Heart right ventricle (tissue), 16 donors: ENCODE measurements around the gene GCGR. TPM values are rescaled to one million over a fixed set of nuclear protein-coding genes. Genes with fewer than 3 reads are reported as not detected.

Experiments used
- ATAC-seq, 8 donors: fragments of 200-7000 bp; cut with Tn5 transposase; one replicate each; pipeline ENCODE4 v1.9.1; 2020; ENCODE audit warnings: mild to moderate bottlenecking in 8 of 8, moderate library complexity in 8 of 8, moderate number of reproducible peaks in 1 of 8
- DNase-seq, 2 donors: peaks; one replicate each; pipeline ENCODE4 v3.0.0-alpha.2; 2020
- H3K27ac ChIP-seq, 10 donors: fragments of 200-600 bp; sonication (generic) in 2 of 10; one replicate each; pipeline versions ENCODE4 v1.5.0 to v1.8.0; 2020 to 2022; ENCODE audit warnings: mild to moderate bottlenecking in 3 of 10
- H3K27me3 ChIP-seq, 7 donors: fragments of 200-600 bp; one replicate each; pipeline ENCODE4 v1.8.0; 2021 to 2022; ENCODE audit warnings: mild to moderate bottlenecking in 2 of 7
- H3K36me3 ChIP-seq, 9 donors: fragments of 200-600 bp; sonication (generic) in 1 of 9; one replicate each; pipeline versions ENCODE4 v1.5.0 to v1.8.0; 2020 to 2022; ENCODE audit warnings: mild to moderate bottlenecking in 2 of 9
- H3K4me1 ChIP-seq, 9 donors: fragments of 200-600 bp; sonication (generic) in 1 of 9; one replicate each; pipeline versions ENCODE4 v1.5.0 to v1.8.0; 2020 to 2022; ENCODE audit warnings: mild to moderate bottlenecking in 4 of 9
- H3K4me3 ChIP-seq, 10 donors: fragments of 200-600 bp; sonication (generic) in 2 of 10; one replicate each; pipeline versions ENCODE4 v1.5.0 to v1.8.0; 2020 to 2022; ENCODE audit warnings: mild to moderate bottlenecking in 7 of 10, moderate library complexity in 2 of 10
- H3K9me3 ChIP-seq, 11 donors: fragments of 200-600 bp in 10 of 11; sonication (generic) in 2 of 11; one replicate each; pipeline versions ENCODE4 v1.5.0 to v1.8.0; 2013 to 2022; ENCODE audit warnings: mild to moderate bottlenecking in 2 of 11, control low read depth in 1 of 11, moderate library complexity in 1 of 11
- CTCF ChIP-seq, 9 donors: fragments of 200-600 bp; sonication (generic) in 2 of 9; IDR thresholded peaks; one replicate each; pipeline versions ENCODE4 v1.5.0 to v1.8.0; 2021 to 2022; ENCODE audit warnings: antibody characterized with exemption in 9 of 9, mild to moderate bottlenecking in 5 of 9, moderate library complexity in 1 of 9
- WGBS, 2 donors: extraction: QIAGEN DNeasy Blood & Tissue Kit; methylation state at CpG; one replicate each; pipeline ENCODE4 v1.1.7; 2013; ENCODE audit warnings: inconsistent platforms in 1 of 2; 5-methylcytosine and 5-hydroxymethylcytosine counted together
- intact Hi-C, 10 donors: fragments of 100-400 bp; cut with DNase I; formaldehyde crosslinking; loops; one replicate each; pipeline versions ENCODE4 v1.11.1 to v1.14.2; 2022
- polyA plus RNA-seq, 2 donors: library from polyadenylated mRNA; stranded (reverse); fragments of 200-250 nt; gene quantifications; one replicate each; pipeline ENCODE4 v1.2.3, GENCODE V29; 2013
- total RNA-seq, 10 donors: library from RNA; stranded (reverse); fragmentation: NEBNext Ultra II Directional in 3 of 10; extraction: Animal tissue kit (Norgen Biotek cat#: 25700) in 3 of 10; gene quantifications; one replicate each; pipeline versions ENCODE4 v1.2.1 to v1.2.4, GENCODE V29; 2021 to 2023
- donor health status: Arrhythmogenic right ventricular cardiomyopathy.
- donor health status: ischemic (EF 13 %, LVEDD 7.1; RV severe dilation, severe dysfunction).
- donor health status: healthy with polysubstance abuse.
- donor health status: DM: no; HTN: yes; CAD: no.
- donor health status: DM: no; HTN: no; CAD: no.
- donor health status: ischemic (EF 25% LVEDD 6.9; RV normal size, moderate dysfunction).
- donor health status: ischemic (EF 25% LVEDD 5.7; RV mildly dilated, moderate dysfunction).
- donor health status: healthy.
- donor health status: DM: yes; HTN: yes; CAD: no.
- donor health status: Ischemic cardiomyopathy.
- donor health status: ischemic (EF 35%, LVEDD 5.7; RV mildly dilated, moderate dysfunction).
- donor health status: nonischemic (EF 11% LVEDD 7.7; RV severe dilation, severe dysfunction).
- donor health status: DM: yes; HTN: yes; CAD: no.
- donor health status: PGD.
- donor health status: ischemic (EF 29% LVEDD 5.4; RV normal size, mild dysfunction).
- donor health status: nonischemic (EF 23%, LVEDD 6.1; RV moderate dilation, normal function).

Gene GCGR
- total and polyA plus RNA-seq, 12 donors, result 0.03 TPM; not detected in 11

DNA sequence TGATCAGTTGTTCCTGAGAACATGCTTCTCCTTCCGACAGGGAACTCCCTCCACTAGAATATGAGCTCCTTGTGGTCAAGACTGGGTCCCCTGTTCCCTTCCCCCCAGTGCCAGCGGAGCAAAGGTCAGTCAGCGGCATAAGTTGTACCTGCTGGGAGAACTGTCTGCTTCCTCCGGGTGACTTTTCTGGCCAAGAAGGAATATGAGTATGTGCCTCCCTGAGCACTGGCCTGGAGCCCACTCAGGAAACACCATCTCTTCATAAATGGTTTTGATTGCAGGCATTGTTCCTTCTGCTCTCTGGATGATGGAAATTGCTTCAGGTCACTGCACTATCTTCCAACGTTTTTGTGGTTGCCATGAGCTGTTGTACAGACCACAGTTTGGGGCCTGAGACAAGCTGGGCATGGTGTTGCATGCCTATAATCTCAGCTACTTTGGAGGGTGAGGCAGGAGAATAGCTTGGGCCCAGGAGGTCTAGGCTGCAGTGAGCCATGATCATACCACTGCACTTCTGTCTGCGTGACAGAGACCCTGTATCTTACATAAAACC lies 59.2 kb downstream of the GCGR start:
- intact Hi-C loops, result loop anchor here in 1 of 10 donors (5.0 kb wide), 1 partner anchor 41 kb away; no protein-coding TSS in a partner anchor
- Histone ChIP-seq H3K4me1 (peaks cover 26 to 76% (median 55%) of the 10 kb centered on the region in 9 donors), H3K27me3 (no peaks in the 10 kb centered on the region), H3K4me3 (no peak overlapping the region), H3K27ac (peak overlapping the region in 3 of 10 donors; percentile 98 to 99 (median 98)), H3K36me3 (peaks cover 0 to 51% (median 13%) of the 10 kb centered on the region in 9 donors), H3K9me3 (no peaks in the 10 kb centered on the region)
- TF ChIP-seq CTCF (IDR thresholded peaks at IDR 0.05), result no peak
- WGBS, 2 donors, result 79 to 80% methylated on average over 6 of the region's 6 CpGs
- ATAC-seq (no peak), DNase-seq (no peak)

Other genes starting within 250 kb of the GCGR start
- gene NPLOC4, start 167.0 kb upstream of the GCGR start, total RNA-seq, result 100 to 1,000 TPM in 5 of 10 donors, 10 to 100 TPM in 5; 85.8 to 115 (median 98.8) TPM
- gene NPLOC4, start 167.0 kb upstream of the GCGR start, polyA plus RNA-seq, result 10 to 100 TPM; 30.7 to 40.3 TPM
- gene TSPAN10, start 167.0 kb upstream of the GCGR start, total RNA-seq, result under 1 TPM; 0.12 to 0.57 (median 0.27) TPM
- under 1 TPM; 0.22 to 0.26 TPM for gene TSPAN10, start 167.0 kb upstream of the GCGR start, polyA plus RNA-seq
- 1 to 10 TPM in 1 of 10 donors, under 1 TPM in 1, not detected in 8; 0.38 to 1.3 TPM for gene PDE6G, start 147.6 kb upstream of the GCGR start, total RNA-seq
- gene PDE6G, start 147.6 kb upstream of the GCGR start, polyA plus RNA-seq, result 1 to 10 TPM in 1 of 2 donors, not detected in 1; 1.3 TPM
- gene OXLD1, start 137.5 kb upstream of the GCGR start, total RNA-seq, result 10 to 100 TPM; 12.6 to 21.6 (median 17.9) TPM
- gene OXLD1, start 137.5 kb upstream of the GCGR start, polyA plus RNA-seq, result 10 to 100 TPM; 36.0 to 51.8 TPM
- 1 to 10 TPM; 3.4 to 9.7 (median 5.4) TPM for gene CCDC137, start 137.4 kb upstream of the GCGR start, total RNA-seq
- 10 to 100 TPM; 11.3 to 14.4 TPM for gene CCDC137, start 137.4 kb upstream of the GCGR start, polyA plus RNA-seq
- 10 to 100 TPM; 11.1 to 19.1 (median 15.7) TPM for gene ARL16, start 120.4 kb upstream of the GCGR start, total RNA-seq
- 10 to 100 TPM; 29.1 to 41.2 TPM for gene ARL16, start 120.4 kb upstream of the GCGR start, polyA plus RNA-seq
- gene HGS, start 120.1 kb upstream of the GCGR start, total RNA-seq, result 10 to 100 TPM; 33.1 to 53.7 (median 37.8) TPM
- 100 to 1,000 TPM in 1 of 2 donors, 10 to 100 TPM in 1; 83.0 to 102 TPM for gene HGS, start 120.1 kb upstream of the GCGR start, polyA plus RNA-seq
- gene MRPL12, start 100.8 kb upstream of the GCGR start, total RNA-seq, result 100 to 1,000 TPM; 105 to 216 (median 134) TPM
- 100 to 1,000 TPM; 409 to 533 TPM for gene MRPL12, start 100.8 kb upstream of the GCGR start, polyA plus RNA-seq
- gene SLC25A10, start 91.9 kb upstream of the GCGR start, total RNA-seq, result 10 to 100 TPM in 2 of 10 donors, 1 to 10 TPM in 8; 6.7 to 10.5 (median 9.1) TPM
- 10 to 100 TPM; 11.7 to 14.6 TPM for gene SLC25A10, start 91.9 kb upstream of the GCGR start, polyA plus RNA-seq
- 100 to 1,000 TPM in 2 of 10 donors, 10 to 100 TPM in 8; 75.1 to 105 (median 88.8) TPM for gene MCRIP1, start 29.1 kb downstream of the GCGR start, total RNA-seq
- 100 to 1,000 TPM; 199 to 239 TPM for gene MCRIP1, start 29.1 kb downstream of the GCGR start, polyA plus RNA-seq
- under 1 TPM in 1 of 10 donors, not detected in 9; 0.31 TPM for gene PPP1R27, start 30.9 kb downstream of the GCGR start, total RNA-seq
- under 1 TPM in 1 of 2 donors, not detected in 1; 0.14 TPM for gene PPP1R27, start 30.9 kb downstream of the GCGR start, polyA plus RNA-seq
- 100 to 1,000 TPM; 244 to 801 (median 332) TPM for gene P4HB, start 56.4 kb downstream of the GCGR start, total RNA-seq
- 100 to 1,000 TPM; 284 to 536 TPM for gene P4HB, start 56.4 kb downstream of the GCGR start, polyA plus RNA-seq
- gene ARHGDIA, start 67.2 kb downstream of the GCGR start, total RNA-seq, result 100 to 1,000 TPM in 7 of 10 donors, 10 to 100 TPM in 3; 89.9 to 263 (median 110) TPM
- 100 to 1,000 TPM in 1 of 2 donors, 10 to 100 TPM in 1; 97.2 to 251 TPM for gene ARHGDIA, start 67.2 kb downstream of the GCGR start, polyA plus RNA-seq
- gene ALYREF, start 87.4 kb downstream of the GCGR start, total RNA-seq, result 10 to 100 TPM; 28.1 to 47.2 (median 32.2) TPM
- gene ALYREF, start 87.4 kb downstream of the GCGR start, polyA plus RNA-seq, result 10 to 100 TPM in 1 of 2 donors, 1 to 10 TPM in 1; 3.6 to 45.4 TPM
- gene ANAPC11, start 87.6 kb downstream of the GCGR start, total RNA-seq, result 100 to 1,000 TPM; 124 to 189 (median 142) TPM
- 100 to 1,000 TPM; 205 to 405 TPM for gene ANAPC11, start 87.6 kb downstream of the GCGR start, polyA plus RNA-seq
- gene NPB, start 98.1 kb downstream of the GCGR start, total RNA-seq, result under 1 TPM; 0.13 to 0.83 (median 0.32) TPM
- gene NPB, start 98.1 kb downstream of the GCGR start, polyA plus RNA-seq, result under 1 TPM; 0.49 to 0.73 TPM
- gene PCYT2, start 107.2 kb downstream of the GCGR start, total RNA-seq, result 10 to 100 TPM; 29.5 to 54.7 (median 43.2) TPM
- gene PCYT2, start 107.2 kb downstream of the GCGR start, polyA plus RNA-seq, result 10 to 100 TPM; 54.4 to 64.1 TPM
- gene SIRT7, start 114.0 kb downstream of the GCGR start, total RNA-seq, result 1 to 10 TPM; 4.4 to 9.3 (median 5.9) TPM
- gene SIRT7, start 114.0 kb downstream of the GCGR start, polyA plus RNA-seq, result 10 to 100 TPM; 14.5 to 15.7 TPM
- gene MAFG, start 123.6 kb downstream of the GCGR start, total RNA-seq, result 10 to 100 TPM; 10.8 to 30.9 (median 16.3) TPM
- gene MAFG, start 123.6 kb downstream of the GCGR start, polyA plus RNA-seq, result 10 to 100 TPM; 10.5 to 10.6 TPM
- gene PYCR1, start 133.2 kb downstream of the GCGR start, total RNA-seq, result 1 to 10 TPM; 2.8 to 7.4 (median 3.8) TPM
- 10 to 100 TPM in 1 of 2 donors, 1 to 10 TPM in 1; 1.2 to 29.6 TPM for gene PYCR1, start 133.2 kb downstream of the GCGR start, polyA plus RNA-seq
- gene MYADML2, start 143.1 kb downstream of the GCGR start, total RNA-seq, result 1 to 10 TPM in 9 of 10 donors, under 1 TPM in 1; 0.92 to 8.6 (median 5.0) TPM
- 1 to 10 TPM in 1 of 2 donors, under 1 TPM in 1; 0.26 to 4.3 TPM for gene MYADML2, start 143.1 kb downstream of the GCGR start, polyA plus RNA-seq
- 1 to 10 TPM in 1 of 10 donors, under 1 TPM in 4, not detected in 5; 0.27 to 1.5 (median 0.65) TPM for gene NOTUM, start 157.0 kb downstream of the GCGR start, total RNA-seq
- under 1 TPM; 0.22 to 0.74 TPM for gene NOTUM, start 157.0 kb downstream of the GCGR start, polyA plus RNA-seq
- gene ASPSCR1, start 173.5 kb downstream of the GCGR start, total RNA-seq, result 10 to 100 TPM; 19.9 to 38.2 (median 22.6) TPM
- 100 to 1,000 TPM in 1 of 2 donors, 10 to 100 TPM in 1; 40.5 to 115 TPM for gene ASPSCR1, start 173.5 kb downstream of the GCGR start, polyA plus RNA-seq
- gene CENPX, start 218.7 kb downstream of the GCGR start, total RNA-seq, result 10 to 100 TPM; 15.8 to 37.4 (median 20.6) TPM
- 100 to 1,000 TPM in 1 of 2 donors, 10 to 100 TPM in 1; 48.6 to 132 TPM for gene CENPX, start 218.7 kb downstream of the GCGR start, polyA plus RNA-seq
- 10 to 100 TPM in 1 of 10 donors, 1 to 10 TPM in 9; 2.2 to 10.4 (median 3.1) TPM for gene LRRC45, start 219.2 kb downstream of the GCGR start, total RNA-seq
- 1 to 10 TPM; 6.7 to 7.7 TPM for gene LRRC45, start 219.2 kb downstream of the GCGR start, polyA plus RNA-seq
- gene RAC3, start 227.5 kb downstream of the GCGR start, total RNA-seq, result 1 to 10 TPM in 6 of 10 donors, under 1 TPM in 4; 0.82 to 1.6 (median 1.1) TPM
- gene RAC3, start 227.5 kb downstream of the GCGR start, polyA plus RNA-seq, result 1 to 10 TPM; 1.5 to 3.3 TPM
- gene DCXR, start 233.5 kb downstream of the GCGR start, total RNA-seq, result 100 to 1,000 TPM; 155 to 258 (median 187) TPM
- 100 to 1,000 TPM; 283 to 387 TPM for gene DCXR, start 233.5 kb downstream of the GCGR start, polyA plus RNA-seq
- 10 to 100 TPM; 13.9 to 24.9 (median 18.9) TPM for gene RFNG, start 247.7 kb downstream of the GCGR start, total RNA-seq
- 10 to 100 TPM; 29.3 to 30.1 TPM for gene RFNG, start 247.7 kb downstream of the GCGR start, polyA plus RNA-seq
- 10 to 100 TPM; 68.9 to 96.6 (median 80.6) TPM for gene GPS1, start 247.7 kb downstream of the GCGR start, total RNA-seq
- gene GPS1, start 247.7 kb downstream of the GCGR start, polyA plus RNA-seq, result 100 to 1,000 TPM; 102 to 183 TPM